Panc1 (cell line): ENCODE results near the gene USP5. TPM values are rescaled to one million over a fixed set of nuclear protein-coding genes. Genes with fewer than 3 reads are reported as not detected.

ENCODE experiments used
- ATAC-seq: fragments of 200-7000 bp; cut with Tn5 transposase; 2 replicates; pipeline ENCODE4 v1.9.1; 2020; ENCODE audit warnings: mild to moderate bottlenecking, moderate library complexity
- BruUV-seq: library from RNA; stranded (reverse); fragments of 400-500 nt; replicated peaks from 2 replicates; lab custom pipeline; 2021; lab: Mats Ljungman, UMichigan
- CTCF ChIA-PET: fragments of 300-600 bp; sonication (Branson Sonifier 250); formaldehyde crosslinking; loops from one replicate; lab custom pipeline; 2022; ENCODE audit warnings: antibody characterized with exemption; lab: Charles Lee
- POLR2A ChIA-PET: fragments of 300-600 bp; sonication (Branson Sonifier 250); formaldehyde crosslinking; loops from one replicate; lab custom pipeline; 2022; ENCODE audit warnings: antibody characterized with exemption; lab: Charles Lee
- DNase-seq: peaks from one replicate; pipeline ENCODE4 v3.0.0-alpha.2; 2010; ENCODE audit warnings: low read depth, low spot score
- H3K27ac ChIP-seq: 2 replicates; pipeline ENCODE4 v1.5.1; 2011; ENCODE audit warnings: mild to moderate bottlenecking, low read length, inconsistent platforms
- H3K27me3 ChIP-seq: fragments of 200-500 bp; sonication (Bioruptor generic); 2 replicates; pipeline ENCODE4 v1.6.0; 2014; ENCODE audit warnings: low read length, inconsistent platforms; ENCODE audit not compliant: control insufficient read depth, insufficient read depth
- H3K36me3 ChIP-seq: fragments of 200-500 bp; sonication (Bioruptor generic); 2 replicates; pipeline ENCODE4 v1.5.1; 2014; ENCODE audit warnings: inconsistent platforms, mild to moderate bottlenecking, low read length, moderate library complexity; ENCODE audit not compliant: control insufficient read depth, insufficient read depth
- H3K4me1 ChIP-seq: 2 replicates; pipeline ENCODE4 v1.5.1; 2011; ENCODE audit warnings: inconsistent platforms, mild to moderate bottlenecking, low read length, moderate library complexity; ENCODE audit not compliant: control insufficient read depth, insufficient read depth
- H3K4me3 ChIP-seq, 2 experiments: 2 replicates each; pipeline ENCODE4 v1.5.1; 2011 to 2012; ENCODE audit warnings: low read depth in 2 of 2, low read length in 2 of 2, mild to moderate bottlenecking in 2 of 2, inconsistent platforms in 1 of 2, moderate library complexity in 1 of 2
- H3K9me3 ChIP-seq: fragments of 200-500 bp; sonication (Bioruptor generic); 2 replicates; pipeline ENCODE4 v1.5.1; 2014; ENCODE audit warnings: low read depth, mild to moderate bottlenecking, inconsistent platforms, low read length, moderate library complexity; ENCODE audit not compliant: control insufficient read depth, insufficient read depth
- CTCF ChIP-seq: fragments of 450-650 bp; IDR thresholded peaks from 2 replicates; pipeline ENCODE4 v1.5.1; 2017; ENCODE audit warnings: mild to moderate bottlenecking
- POLR2AphosphoS5 ChIP-seq: IDR thresholded peaks from 2 replicates; pipeline ENCODE4 v1.6.1; 2012; ENCODE audit warnings: mild to moderate bottlenecking, low read depth, low read length, moderate library complexity
- SIN3A ChIP-seq: IDR thresholded peaks from 2 replicates; pipeline ENCODE4 v1.6.1; 2012; ENCODE audit warnings: low read depth, mild to moderate bottlenecking, low read length, moderate library complexity, borderline replicate concordance; ENCODE audit not compliant: insufficient read depth
- TCF7L2 ChIP-seq: IDR thresholded peaks from 2 replicates; pipeline ENCODE4 v1.6.1; 2011; ENCODE audit warnings: mild to moderate bottlenecking, low read depth, low read length, inconsistent platforms
- in situ Hi-C: cut with HindIII; loops from 2 replicates; pipeline ENCODE4 v1.10.0; 2016; ENCODE audit warnings: low sequenced_read_pairs, low pct_unique_long_range_greater_than_20kb
- intact Hi-C: fragments of 100-400 bp; cut with micrococcal nuclease; formaldehyde crosslinking; loops from one replicate; pipeline ENCODE4 v1.10.0; 2022; ENCODE audit not compliant: unreplicated experiment
- total RNA-seq: library from RNA; stranded (reverse); gene quantifications from one replicate; pipeline ENCODE4 v1.2.1, GENCODE V29; 2021; ENCODE audit not compliant: unreplicated experiment
- TF ChIP-seq, protein P1 (sequence below), 2 experiments: IDR thresholded peaks; 2 replicates each; pipeline ENCODE4 v1.6.1; 2011 to 2012; ENCODE audit warnings: low read depth in 2 of 2, control low read depth in 1 of 2, low read length in 1 of 2, mild to moderate bottlenecking in 1 of 2, moderate library complexity in 1 of 2; ENCODE audit not compliant: insufficient read depth in 1 of 2

The USP5 gene
- total RNA-seq, 1 experiment from 2014 or later, result 104 TPM

DNA sequence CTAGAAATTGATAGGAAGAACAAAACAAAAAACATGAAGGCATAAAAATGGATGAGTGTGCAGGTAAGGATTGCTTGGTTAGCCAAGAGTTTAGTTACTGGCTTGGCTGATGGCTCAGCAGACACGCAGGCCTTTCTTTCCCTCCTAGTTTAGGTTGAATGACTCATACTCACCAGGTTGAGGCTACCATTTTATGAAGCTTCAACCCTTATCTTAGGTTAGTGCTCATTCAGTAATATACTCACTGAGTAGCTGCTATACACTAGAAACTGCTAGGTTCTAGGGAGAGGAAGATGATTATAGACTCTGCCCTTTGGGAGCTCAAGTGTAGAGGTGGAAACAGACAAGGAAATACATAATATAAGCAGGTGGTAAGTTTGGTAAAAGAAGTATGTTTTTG is 17.7 kb upstream of the USP5 start:
- in situ Hi-C loops (no loop called here), intact Hi-C loops (no loop called here)
- Histone ChIP-seq H3K36me3 (no peaks in the 10 kb centered on the region), H3K4me3 (no peak overlapping the region), H3K4me1 (no peaks in the 10 kb centered on the region; the same call in 1 of the 2 replicates), H3K9me3 (no peaks in the 10 kb centered on the region), H3K27ac (no peak overlapping the region), H3K27me3 (no peaks in the 10 kb centered on the region)
- POLR2A ChIA-PET, result no interaction called here
- ATAC-seq (no peak), DNase-seq (no peak)
- TF ChIP-seq POLR2AphosphoS5 (no peak), CTCF (no peak), SIN3A (no peak), TCF7L2 (no peak)
- TF ChIP-seq, protein P1, sequence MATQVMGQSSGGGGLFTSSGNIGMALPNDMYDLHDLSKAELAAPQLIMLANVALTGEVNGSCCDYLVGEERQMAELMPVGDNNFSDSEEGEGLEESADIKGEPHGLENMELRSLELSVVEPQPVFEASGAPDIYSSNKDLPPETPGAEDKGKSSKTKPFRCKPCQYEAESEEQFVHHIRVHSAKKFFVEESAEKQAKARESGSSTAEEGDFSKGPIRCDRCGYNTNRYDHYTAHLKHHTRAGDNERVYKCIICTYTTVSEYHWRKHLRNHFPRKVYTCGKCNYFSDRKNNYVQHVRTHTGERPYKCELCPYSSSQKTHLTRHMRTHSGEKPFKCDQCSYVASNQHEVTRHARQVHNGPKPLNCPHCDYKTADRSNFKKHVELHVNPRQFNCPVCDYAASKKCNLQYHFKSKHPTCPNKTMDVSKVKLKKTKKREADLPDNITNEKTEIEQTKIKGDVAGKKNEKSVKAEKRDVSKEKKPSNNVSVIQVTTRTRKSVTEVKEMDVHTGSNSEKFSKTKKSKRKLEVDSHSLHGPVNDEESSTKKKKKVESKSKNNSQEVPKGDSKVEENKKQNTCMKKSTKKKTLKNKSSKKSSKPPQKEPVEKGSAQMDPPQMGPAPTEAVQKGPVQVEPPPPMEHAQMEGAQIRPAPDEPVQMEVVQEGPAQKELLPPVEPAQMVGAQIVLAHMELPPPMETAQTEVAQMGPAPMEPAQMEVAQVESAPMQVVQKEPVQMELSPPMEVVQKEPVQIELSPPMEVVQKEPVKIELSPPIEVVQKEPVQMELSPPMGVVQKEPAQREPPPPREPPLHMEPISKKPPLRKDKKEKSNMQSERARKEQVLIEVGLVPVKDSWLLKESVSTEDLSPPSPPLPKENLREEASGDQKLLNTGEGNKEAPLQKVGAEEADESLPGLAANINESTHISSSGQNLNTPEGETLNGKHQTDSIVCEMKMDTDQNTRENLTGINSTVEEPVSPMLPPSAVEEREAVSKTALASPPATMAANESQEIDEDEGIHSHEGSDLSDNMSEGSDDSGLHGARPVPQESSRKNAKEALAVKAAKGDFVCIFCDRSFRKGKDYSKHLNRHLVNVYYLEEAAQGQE (IDR thresholded peaks at IDR 0.05; ENCODE audit: insufficient read depth in 1 of 2, low read depth in 2 of 2, low read length in 1 of 2), result no peak
- CTCF ChIA-PET, result interaction anchor here (0.6 to 1.0 kb wide), 2 partner anchors 17 to 68 kb away, joined by 4 read pairs; partner anchors contain the start of genes PTMS and USP5
- no TSS peak for BruUV-seq

GRCh38 chr12:6834873-6835272 is 17.1 kb upstream of the USP5 start:
- no peak for DNase-seq
- H3K27me3 ChIP-seq, result no peaks in the 10 kb centered on the region
- H3K36me3 ChIP-seq, result no peaks in the 10 kb centered on the region
- no peaks in the 10 kb centered on the region; the same call in 1 of the 2 replicates for H3K4me1 ChIP-seq
- TF ChIP-seq, protein P1 (IDR thresholded peaks at IDR 0.05; ENCODE audit: insufficient read depth in 1 of 2, low read depth in 2 of 2, low read length in 1 of 2), result no peak
- TF ChIP-seq POLR2AphosphoS5 (no peak), CTCF (no peak), TCF7L2 (no peak), SIN3A (no peak)
- intact Hi-C loops (no loop called here), in situ Hi-C loops (no loop called here)
- BruUV-seq, result no TSS peak
- no peak overlapping the region for H3K27ac ChIP-seq
- CTCF ChIA-PET, result interaction anchor here (0.6 to 1.0 kb wide), 2 partner anchors 17 to 69 kb away, joined by 4 read pairs; partner anchors contain the start of genes PTMS and USP5
- no peak overlapping the region for H3K4me3 ChIP-seq
- POLR2A ChIA-PET, result no interaction called here
- no peaks in the 10 kb centered on the region for H3K9me3 ChIP-seq
- no peak for ATAC-seq
